ENCODE measurements around the gene MTERF4. TPM values are rescaled to one million over a fixed set of nuclear protein-coding genes. Genes with fewer than 3 reads are reported as not detected.

The MTERF4 gene
- total RNA-seq, 6 donors from 2014 or later = 22.3 to 54.4 (median 25.4) TPM

GRCh38 chr2:241091201-241091600 lies 10.9 kb downstream of the MTERF4 start:
- no peak for DNase-seq
- no peak for ATAC-seq (ENCODE audit: low FRiP score in 2 of 2)
- no peak overlapping the region for H3K27ac ChIP-seq
- 84 to 86% methylated on average over 10 of the region's 10 CpGs for WGBS, 2 donors
- no peak overlapping the region for H3K4me3 ChIP-seq
- no peaks in the 10 kb centered on the region for H3K27me3 ChIP-seq
- TF ChIP-seq EP300 (IDR thresholded peaks at IDR 0.05) = no peak
- TF ChIP-seq CTCF (IDR thresholded peaks at IDR 0.05) = no peak
- TF ChIP-seq POLR2A (IDR thresholded peaks at IDR 0.05) = no peak
- no peak for TF ChIP-seq POLR2AphosphoS5 (IDR thresholded peaks at IDR 0.05)
- peaks cover 9 to 96% (median 69%) of the 10 kb centered on the region in 4 donors for H3K36me3 ChIP-seq
- H3K4me1 ChIP-seq = peaks cover 15 to 42% (median 22%) of the 10 kb centered on the region in 4 donors
- no peaks in the 10 kb centered on the region for H3K9me3 ChIP-seq

- TF ChIP-seq CTCF (IDR thresholded peaks at IDR 0.05) (no peak), EP300 (IDR thresholded peaks at IDR 0.05) (no peak), POLR2A (IDR thresholded peaks at IDR 0.05) (no peak), POLR2AphosphoS5 (IDR thresholded peaks at IDR 0.05) (no peak)
- H3K4me1 ChIP-seq = peaks cover 0 to 21% (median 10%) of the 10 kb centered on the region in 4 donors
- DNase-seq (no peak), ATAC-seq (ENCODE audit: low FRiP score in 2 of 2) (no peak)
- H3K36me3 ChIP-seq = peaks cover 4 to 90% (median 54%) of the 10 kb centered on the region in 4 donors
- no peaks in the 10 kb centered on the region for H3K27me3 ChIP-seq
- H3K27ac ChIP-seq = peak overlapping the region; percentile 47 to 54 (median 48)
- WGBS, 2 donors = 55 to 63% methylated on average over 20 of the region's 20 CpGs
- H3K9me3 ChIP-seq = no peaks in the 10 kb centered on the region
- H3K4me3 ChIP-seq = no peak overlapping the region
Observed at GRCh38 chr2:241088791-241089732, 13.0 kb downstream of the MTERF4 start.

- Histone ChIP-seq H3K9me3 (no peaks in the 10 kb centered on the region), H3K4me1 (peaks cover 0 to 19% (median 10%) of the 10 kb centered on the region in 4 donors), H3K27ac (peak overlapping the region; percentile 47 to 54 (median 48)), H3K4me3 (no peak overlapping the region), H3K36me3 (peaks cover 4 to 83% (median 49%) of the 10 kb centered on the region in 4 donors), H3K27me3 (no peaks in the 10 kb centered on the region)
- 69 to 74% methylated on average over 8 of the region's 8 CpGs for WGBS, 2 donors
- ATAC-seq (ENCODE audit: low FRiP score in 2 of 2) = no peak
- peak in 1 of 2 donors; percentile 43 for DNase-seq
- TF ChIP-seq POLR2AphosphoS5 (IDR thresholded peaks at IDR 0.05) (no peak), POLR2A (IDR thresholded peaks at IDR 0.05) (no peak), CTCF (IDR thresholded peaks at IDR 0.05) (no peak), EP300 (IDR thresholded peaks at IDR 0.05) (no peak)
Observed at GRCh38 chr2:241088376-241088775, 13.7 kb downstream of the MTERF4 start.

- WGBS, 2 donors = 92 to 94% methylated on average over 29 of the region's 29 CpGs
- ATAC-seq (ENCODE audit: low FRiP score in 2 of 2) (no peak), DNase-seq (peak in 1 of 2 donors; percentile 40)
- Histone ChIP-seq H3K4me3 (no peak overlapping the region), H3K36me3 (peaks cover 4 to 75% (median 43%) of the 10 kb centered on the region in 4 donors), H3K9me3 (no peaks in the 10 kb centered on the region), H3K27me3 (no peaks in the 10 kb centered on the region), H3K4me1 (peaks cover 0 to 13% (median 9%) of the 10 kb centered on the region in 4 donors), H3K27ac (peak overlapping the region in 1 of 4 donors; percentile 54)
- TF ChIP-seq POLR2A (IDR thresholded peaks at IDR 0.05) (no peak), CTCF (IDR thresholded peaks at IDR 0.05) (no peak)
Observed at GRCh38 chr2:241087420-241088268, 14.4 kb downstream of the MTERF4 start.
